Left ventricle myocardium inferior (tissue), 1 donor: ENCODE data around the gene PAIP1. TPM values are rescaled to one million over a fixed set of nuclear protein-coding genes. Genes with fewer than 3 reads are reported as not detected.

Source experiments
- DNase-seq: peaks from one replicate; pipeline ENCODE4 v3.0.0-alpha.2; 2020
- H3K27ac ChIP-seq: fragments of 200-600 bp; replicated peaks from 2 replicates; pipeline ENCODE4 v1.8.0; 2021
- H3K27me3 ChIP-seq: fragments of 200-600 bp; 2 replicates; pipeline ENCODE4 v1.8.0; 2021; ENCODE audit warnings: low read depth
- H3K36me3 ChIP-seq: fragments of 200-600 bp; 2 replicates; pipeline ENCODE4 v1.8.0; 2021
- H3K4me1 ChIP-seq: fragments of 200-600 bp; 2 replicates; pipeline ENCODE4 v1.8.0; 2021
- H3K4me3 ChIP-seq: fragments of 200-600 bp; 2 replicates; pipeline ENCODE4 v1.8.0; 2021; ENCODE audit warnings: mild to moderate bottlenecking, moderate library complexity
- H3K9me3 ChIP-seq: fragments of 200-600 bp; replicated peaks from 2 replicates; pipeline ENCODE4 v1.8.0; 2021
- CTCF ChIP-seq: fragments of 200-600 bp; IDR thresholded peaks from 2 replicates; pipeline ENCODE4 v1.8.0; 2021; ENCODE audit warnings: antibody characterized with exemption, mild to moderate bottlenecking, borderline replicate concordance
- intact Hi-C: fragments of 100-400 bp; cut with micrococcal nuclease; formaldehyde crosslinking; loops from one replicate; pipeline ENCODE4 v1.11.0; 2022
- total RNA-seq: library from RNA; stranded (reverse); fragmentation: NEBNext Ultra II Directional; extraction: Animal tissue kit (Norgen Biotek cat#: 25700); gene quantifications from one replicate; pipeline ENCODE4 v1.2.1, GENCODE V29; 2021
- donor health status: DM: no; HTN: yes; CAD: no; lungs with severe emphysema.

PAIP1 gene
- total RNA-seq, 1 donor from 2014 or later = 129 TPM

- DNase-seq = no peak
- Histone ChIP-seq H3K4me3 (no peak overlapping the region), H3K27ac (no peak overlapping the region), H3K4me1 (peaks cover 9% of the 10 kb centered on the region), H3K27me3 (no peaks in the 10 kb centered on the region), H3K36me3 (peaks cover 10% of the 10 kb centered on the region), H3K9me3 (no peaks in the 10 kb centered on the region)
- intact Hi-C loops = no loop called here
- no peak for TF ChIP-seq CTCF
These were observed 32.4 kb upstream of the PAIP1 start for GRCh38 chr5:43589310-43589709.

- Histone ChIP-seq H3K36me3 (peaks cover 10% of the 10 kb centered on the region), H3K4me1 (peaks cover 9% of the 10 kb centered on the region), H3K4me3 (no peak overlapping the region), H3K27me3 (no peaks in the 10 kb centered on the region), H3K9me3 (no peaks in the 10 kb centered on the region), H3K27ac (no peak overlapping the region)
- no peak for DNase-seq
- TF ChIP-seq CTCF = no peak
- intact Hi-C loops = no loop called here
These were observed 32.0 kb upstream of the PAIP1 start for GRCh38 chr5:43588842-43589241.

- intact Hi-C loops = no loop called here
- DNase-seq = no peak
- no peaks in the 10 kb centered on the region for H3K27me3 ChIP-seq
- H3K27ac ChIP-seq = no peak overlapping the region
- peaks cover 6% of the 10 kb centered on the region for H3K4me1 ChIP-seq
- H3K36me3 ChIP-seq = peaks cover 18% of the 10 kb centered on the region
- H3K4me3 ChIP-seq = no peak overlapping the region
- no peaks in the 10 kb centered on the region for H3K9me3 ChIP-seq
- TF ChIP-seq CTCF = no peak
These were observed 27.4 kb upstream of the PAIP1 start for GRCh38 chr5:43584166-43584699.

- intact Hi-C loops = no loop called here
These were observed 26.8 kb upstream of the PAIP1 start for GRCh38 chr5:43583724-43584123.

GRCh38 chr5:43582082-43583005 is 25.5 kb upstream of the PAIP1 start:
- H3K4me3 ChIP-seq = no peak overlapping the region
- peaks cover 18% of the 10 kb centered on the region for H3K36me3 ChIP-seq
- H3K27me3 ChIP-seq = no peaks in the 10 kb centered on the region
- H3K4me1 ChIP-seq = peaks cover 6% of the 10 kb centered on the region
- TF ChIP-seq CTCF = no peak
- no peaks in the 10 kb centered on the region for H3K9me3 ChIP-seq
- H3K27ac ChIP-seq = no peak overlapping the region
- DNase-seq = no peak
- intact Hi-C loops = no loop called here

More at GRCh38 chr5:43583724-43584123, 26.8 kb upstream of the PAIP1 start:
- TF ChIP-seq CTCF = no peak
- no peak overlapping the region for H3K27ac ChIP-seq
- H3K4me1 ChIP-seq = peaks cover 6% of the 10 kb centered on the region
- H3K27me3 ChIP-seq = no peaks in the 10 kb centered on the region
- H3K36me3 ChIP-seq = peaks cover 18% of the 10 kb centered on the region
- H3K9me3 ChIP-seq = no peaks in the 10 kb centered on the region
- no peak for DNase-seq
- no peak overlapping the region for H3K4me3 ChIP-seq
